K562 (cell line): Measurements from ENCODE around the gene ERH. TPM values are rescaled to one million over a fixed set of nuclear protein-coding genes. Genes with fewer than 3 reads are reported as not detected.

ENCODE experiments used
- ATAC-seq: fragments of 200-7000 bp; cut with Tn5 transposase; 3 replicates; pipeline ENCODE4 v1.9.1; 2020; ENCODE audit warnings: moderate library complexity
- BruUV-seq: library from RNA; stranded (reverse); fragments of 400-500 nt; replicated peaks from 2 replicates; lab custom pipeline; 2021; lab: Mats Ljungman, UMichigan
- CTCF ChIA-PET: fragments of 300-600 bp; formaldehyde crosslinking; extraction: SDS; loops from one replicate; lab custom pipeline; 2021; ENCODE audit warnings: low intra/inter-chr PET ratio; lab: Yijun Ruan, JAX
- POLR2A ChIA-PET: fragments of 300-600, 350-650 bp; sonication (Branson Sonifier 250); formaldehyde crosslinking; extraction: SDS; loops from one replicate; lab custom pipeline; 2021; ENCODE audit warnings: antibody characterized with exemption, inconsistent platforms; lab: Yijun Ruan, JAX
- DNase-seq, 4 experiments: peaks; one replicate each; pipeline versions ENCODE4 v3.0.0 to v3.0.0-alpha.2; 2011 to 2018; ENCODE audit warnings: low spot score in 3 of 4, mixed read lengths in 3 of 4; ENCODE audit errors: extremely low read depth in 1 of 4
- FAIRE-seq: peaks from 2 replicates; lab custom pipeline; 2011; peaks lifted over from hg19 to GRCh38; lab: Jason Lieb, UNC
- H2AFZ ChIP-seq: 2 replicates; pipeline ENCODE4 v1.6.0; 2011; ENCODE audit warnings: low read depth, low read length, control low read depth, inconsistent platforms
- H3K27ac ChIP-seq: fragments of 200-600 bp; 3 replicates; pipeline ENCODE4 v1.8.0; 2011; ENCODE audit warnings: low read depth, mild to moderate bottlenecking, control low read depth, inconsistent platforms, low read length, moderate library complexity, mixed read lengths; ENCODE audit errors: extremely low read depth
- H3K27me3 ChIP-seq, 2 experiments: fragments of 300-600 bp in 1 of 2; 2 replicates in 1 of 2; 3 replicates in 1 of 2; pipeline versions ENCODE4 v1.6.0 to v1.8.0; 2011; ENCODE audit warnings: inconsistent platforms in 2 of 2, low read length in 2 of 2, mild to moderate bottlenecking in 1 of 2, mixed read lengths in 1 of 2, moderate library complexity in 1 of 2; ENCODE audit not compliant: control insufficient read depth in 2 of 2, insufficient read depth in 2 of 2
- H3K36me3 ChIP-seq: fragments of 300-600 bp; 3 replicates; pipeline ENCODE4 v1.8.0; 2011; ENCODE audit warnings: mild to moderate bottlenecking, low read length, inconsistent platforms; ENCODE audit not compliant: control insufficient read depth, insufficient read depth
- H3K4me1 ChIP-seq, 2 experiments: fragments of 200-600 bp in 1 of 2; replicated peaks in 1 of 2; 2 replicates in 1 of 2; 3 replicates in 1 of 2; pipeline versions ENCODE4 v1.5.1 to v1.8.0; 2011; ENCODE audit warnings: inconsistent platforms in 2 of 2, low read length in 2 of 2, mild to moderate bottlenecking in 1 of 2, mixed read lengths in 1 of 2, moderate library complexity in 1 of 2; ENCODE audit not compliant: control insufficient read depth in 2 of 2, insufficient read depth in 2 of 2
- H3K4me2 ChIP-seq: 2 replicates; pipeline ENCODE4 v1.6.1; 2011; ENCODE audit warnings: low read length, control low read depth, inconsistent platforms, mixed read lengths; ENCODE audit not compliant: insufficient read depth
- H3K4me3 ChIP-seq: fragments of 200-600 bp; sonication (generic), shearing (Covaris generic); 2 replicates; pipeline ENCODE4 v1.5.1; 2016; ENCODE audit warnings: control low read depth, inconsistent platforms
- H3K79me2 ChIP-seq: fragments of 200-600 bp; 3 replicates; pipeline ENCODE4 v1.8.0; 2011; ENCODE audit warnings: low read length, inconsistent platforms; ENCODE audit not compliant: control insufficient read depth, insufficient read depth
- H3K9ac ChIP-seq, 2 experiments: 2 replicates each; pipeline versions ENCODE4 v1.6.0 to v1.6.1; 2011; ENCODE audit warnings: low read depth in 2 of 2, low read length in 2 of 2, control low read depth in 1 of 2, inconsistent platforms in 1 of 2, mild to moderate bottlenecking in 1 of 2, mixed read lengths in 1 of 2; ENCODE audit not compliant: insufficient read depth in 1 of 2
- H3K9me1 ChIP-seq: one replicate; pipeline ENCODE4 v1.6.0; 2011; ENCODE audit warnings: inconsistent platforms, mild to moderate bottlenecking, low read length, moderate library complexity; ENCODE audit not compliant: control insufficient read depth, insufficient read depth
- H3K9me3 ChIP-seq: replicated peaks from 2 replicates; pipeline ENCODE4 v1.5.1; 2011; ENCODE audit warnings: low read depth, low read length, inconsistent platforms; ENCODE audit not compliant: control insufficient read depth, insufficient read depth
- H4K20me1 ChIP-seq: replicated peaks from 2 replicates; pipeline ENCODE4 v1.6.1; 2011; ENCODE audit warnings: low read length, inconsistent platforms, mixed read lengths; ENCODE audit not compliant: control insufficient read depth, insufficient read depth
- NRF1 ChIP-seq, 2 experiments: fragments of 450-650 bp; IDR thresholded peaks in 1 of 2; conservative IDR thresholded peaks in 1 of 2; 2 replicates each; pipeline ENCODE4 v1.6.1; 2014; ENCODE audit warnings: mild to moderate bottlenecking in 2 of 2
- WGBS: fragments of 100-300 bp; shearing (Covaris generic); methylation state at CpG from one replicate; pipeline ENCODE4 v1.1.6; 2016; ENCODE audit warnings: low coverage, mixed read lengths; ENCODE audit not compliant: insufficient coverage; ENCODE audit errors: missing lambda C conversion rate; 5-methylcytosine and 5-hydroxymethylcytosine counted together
- in situ Hi-C: fragments of 300-500 bp; cut with MboI; formaldehyde crosslinking; loops from 4 replicates; pipeline ENCODE4 v1.15.0; 2018; ENCODE audit warnings: inconsistent platforms, mixed read lengths
- intact Hi-C: fragments of 100-400 bp; cut with micrococcal nuclease; formaldehyde crosslinking; loops from 2 replicates; pipeline ENCODE4 v1.14.2; 2022
- polyA plus RNA-seq, 8 experiments: library from polyadenylated mRNA; depleted of rRNA in 4 of 8; stranded (reverse) in 5 of 8; unstranded in 3 of 8; fragments of >200 nt; fragmentation: Nextera tagmentation in 2 of 8; fragmentation: Illumina TruSeq in 1 of 8; extraction: Ambion mirVana in 2 of 8; extraction: Trizol in 1 of 8; gene quantifications; 2 replicates each; pipeline versions ENCODE4 v1.2.1 to v1.2.3, GENCODE V29; 2011 to 2014; ENCODE audit warnings: inconsistent platforms in 1 of 8, missing spikeins in 1 of 8
- total RNA-seq, 7 experiments: library from RNA; depleted of rRNA in 6 of 7; stranded (reverse); fragments of >200 nt in 6 of 7; fragmentation: Illumina TruSeq in 2 of 7; extraction: Trizol in 2 of 7; gene quantifications; 2 replicates each; pipeline versions ENCODE4 v1.2.1 to v1.2.3, GENCODE V29; 2011 to 2021; ENCODE audit warnings: low replicate concordance in 1 of 7
- TF ChIP-seq, protein P1 (sequence below): IDR thresholded peaks from 3 replicates; pipeline ENCODE4 v1.6.1; 2011; ENCODE audit warnings: borderline replicate concordance, mild to moderate bottlenecking; ENCODE audit not compliant: insufficient read length, insufficient read depth
- TF ChIP-seq, protein P2 (sequence below): sonication (generic); formaldehyde crosslinking; IDR thresholded peaks from 2 replicates; pipeline ENCODE4 v1.8.0; 2022; ENCODE audit warnings: mild to moderate bottlenecking, missing genetic modification reagents, borderline replicate concordance

Gene ERH
- total and polyA plus RNA-seq, 9 of the 15 experiments (the other 6 are each of a cell fraction or from before 2014, with no cell fraction given), result 78.2 to 474 (median 250) TPM

DNA sequence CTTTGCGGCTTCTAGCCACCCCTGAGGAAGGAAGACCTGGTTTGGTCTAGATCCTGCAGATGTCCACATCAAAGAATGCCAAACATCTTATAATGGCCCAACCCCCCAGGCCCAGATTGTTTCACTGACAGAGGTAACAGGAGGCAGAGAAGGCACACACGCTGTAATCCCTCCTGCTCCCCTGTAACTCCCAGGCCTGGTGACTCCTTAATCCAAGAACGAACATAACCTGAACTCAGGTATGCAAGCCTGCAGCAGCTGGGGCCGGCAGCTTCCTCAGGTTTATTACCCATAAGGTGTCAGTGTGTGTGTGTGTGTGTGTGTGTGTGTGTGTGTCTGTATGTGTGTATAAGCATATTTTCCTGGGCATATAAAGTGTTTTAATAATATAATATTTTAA, 52.7 kb downstream of the ERH start:
- H2AFZ ChIP-seq, result no peak overlapping the region
- intact Hi-C loops (no loop called here), in situ Hi-C loops (loop anchor here (5.0 kb wide), 1 partner anchor 88 kb away; no protein-coding TSS in a partner anchor)
- ATAC-seq (no peak), FAIRE-seq (no peak), DNase-seq (no peak)
- no peaks in the 10 kb centered on the region for H4K20me1 ChIP-seq
- H3K36me3 ChIP-seq, result no peaks in the 10 kb centered on the region
- H3K9me1 ChIP-seq, result no peaks in the 10 kb centered on the region
- no peaks in the 10 kb centered on the region for H3K9me3 ChIP-seq
- no peak overlapping the region for H3K4me3 ChIP-seq
- CTCF ChIA-PET, result no interaction called here
- H3K9ac ChIP-seq, result no peak overlapping the region
- no peaks in the 10 kb centered on the region for H3K79me2 ChIP-seq
- POLR2A ChIA-PET, result no interaction called here
- 0% methylated on average over 4 of the region's 4 CpGs for WGBS
- H3K4me1 ChIP-seq, result no peaks in the 10 kb centered on the region
- BruUV-seq, result no TSS peak
- H3K27ac ChIP-seq, result no peak overlapping the region
- no peak for TF ChIP-seq NRF1 (conservative IDR thresholded peaks at IDR 0.05 in 1 of 2, IDR thresholded peaks at IDR 0.05 in 1 of 2)
- TF ChIP-seq, protein P1, sequence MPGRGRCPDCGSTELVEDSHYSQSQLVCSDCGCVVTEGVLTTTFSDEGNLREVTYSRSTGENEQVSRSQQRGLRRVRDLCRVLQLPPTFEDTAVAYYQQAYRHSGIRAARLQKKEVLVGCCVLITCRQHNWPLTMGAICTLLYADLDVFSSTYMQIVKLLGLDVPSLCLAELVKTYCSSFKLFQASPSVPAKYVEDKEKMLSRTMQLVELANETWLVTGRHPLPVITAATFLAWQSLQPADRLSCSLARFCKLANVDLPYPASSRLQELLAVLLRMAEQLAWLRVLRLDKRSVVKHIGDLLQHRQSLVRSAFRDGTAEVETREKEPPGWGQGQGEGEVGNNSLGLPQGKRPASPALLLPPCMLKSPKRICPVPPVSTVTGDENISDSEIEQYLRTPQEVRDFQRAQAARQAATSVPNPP, result no peak
- TF ChIP-seq, protein P2, sequence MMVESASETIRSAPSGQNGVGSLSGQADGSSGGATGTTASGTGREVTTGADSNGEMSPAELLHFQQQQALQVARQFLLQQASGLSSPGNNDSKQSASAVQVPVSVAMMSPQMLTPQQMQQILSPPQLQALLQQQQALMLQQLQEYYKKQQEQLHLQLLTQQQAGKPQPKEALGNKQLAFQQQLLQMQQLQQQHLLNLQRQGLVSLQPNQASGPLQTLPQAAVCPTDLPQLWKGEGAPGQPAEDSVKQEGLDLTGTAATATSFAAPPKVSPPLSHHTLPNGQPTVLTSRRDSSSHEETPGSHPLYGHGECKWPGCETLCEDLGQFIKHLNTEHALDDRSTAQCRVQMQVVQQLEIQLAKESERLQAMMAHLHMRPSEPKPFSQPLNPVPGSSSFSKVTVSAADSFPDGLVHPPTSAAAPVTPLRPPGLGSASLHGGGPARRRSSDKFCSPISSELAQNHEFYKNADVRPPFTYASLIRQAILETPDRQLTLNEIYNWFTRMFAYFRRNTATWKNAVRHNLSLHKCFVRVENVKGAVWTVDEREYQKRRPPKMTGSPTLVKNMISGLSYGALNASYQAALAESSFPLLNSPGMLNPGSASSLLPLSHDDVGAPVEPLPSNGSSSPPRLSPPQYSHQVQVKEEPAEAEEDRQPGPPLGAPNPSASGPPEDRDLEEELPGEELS (CRISPR knock-in tag), result no peak
- H3K4me2 ChIP-seq, result no peak overlapping the region
- H3K27me3 ChIP-seq, result peaks cover 5 to 48% of the 10 kb centered on the region in 2 experiments; a peak in 3 of 5 replicates
